HG02938 (cell line): ENCODE measurements around the gene S100A13.
A peak's percentile ranks its signal among the peaks of the same experiment; 100 is the strongest.
"Not testable (repeated sequence)": the region's sequence is repeated elsewhere in the genome, so short reads cannot be mapped to it uniquely, and the experiment has no call there.

Source experiments
- ATAC-seq: cut with Tn5 transposase; IDR thresholded peaks from one replicate; pipeline ENCODE4 v1.9.1; 2021; ENCODE audit warnings: mild to moderate bottlenecking, moderate library complexity; ENCODE audit not compliant: unreplicated experiment

S100A13 gene

GRCh38 chr1:153608742-153609584, 18.3 kb downstream of the S100A13 start:
- ATAC-seq: no peak

GRCh38 chr1:153608089-153608682, 19.1 kb downstream of the S100A13 start:
- no peak for ATAC-seq

GRCh38 chr1:153607381-153607780, 19.9 kb downstream of the S100A13 start:
- ATAC-seq: no peak

- ATAC-seq: no peak
Observed at GRCh38 chr1:153606194-153606593, 21.1 kb downstream of the S100A13 start.

GRCh38 chr1:153602749-153603148, 24.6 kb downstream of the S100A13 start:
- no peak for ATAC-seq

GRCh38 chr1:153599847-153600246, 27.5 kb downstream of the S100A13 start:
- no peak for ATAC-seq

- peak; percentile 98 for ATAC-seq
Observed at GRCh38 chr1:153598309-153599172, 28.8 kb downstream of the S100A13 start.

- no peak for ATAC-seq
Observed at GRCh38 chr1:153597206-153597605, 30.1 kb downstream of the S100A13 start.

- no peak for ATAC-seq
Observed at GRCh38 chr1:153592748-153593147, 34.6 kb downstream of the S100A13 start.

- no peak for ATAC-seq
Observed at GRCh38 chr1:153588482-153588881, 38.8 kb downstream of the S100A13 start.

- not testable (repeated sequence) for ATAC-seq
Observed at GRCh38 chr1:153588033-153588432, 39.3 kb downstream of the S100A13 start.

GRCh38 chr1:153587314-153587713, 40.0 kb downstream of the S100A13 start:
- ATAC-seq: no peak

- no peak for ATAC-seq
Observed at GRCh38 chr1:153586347-153586746, 41.0 kb downstream of the S100A13 start.

GRCh38 chr1:153585006-153585405, 42.3 kb downstream of the S100A13 start:
- ATAC-seq: no peak

- no peak for ATAC-seq
Observed at GRCh38 chr1:153583976-153584375, 43.3 kb downstream of the S100A13 start.

- not testable (repeated sequence) for ATAC-seq
Observed at GRCh38 chr1:153583514-153583913, 43.8 kb downstream of the S100A13 start.

GRCh38 chr1:153582836-153583235, 44.5 kb downstream of the S100A13 start:
- ATAC-seq: not testable (repeated sequence)

GRCh38 chr1:153578936-153579335, 48.4 kb downstream of the S100A13 start:
- no peak for ATAC-seq

GRCh38 chr1:153578490-153578889, 48.8 kb downstream of the S100A13 start:
- ATAC-seq: no peak

GRCh38 chr1:153577624-153578051, 49.7 kb downstream of the S100A13 start:
- ATAC-seq: no peak

GRCh38 chr1:153577138-153577537, 50.2 kb downstream of the S100A13 start:
- ATAC-seq: no peak
